ENCODE results near the gene ZNF446. TPM values are rescaled to one million over a fixed set of nuclear protein-coding genes. Genes with fewer than 3 reads are reported as not detected.

ZNF446 gene
- total and polyA plus RNA-seq, 10 of the 15 experiments (the other 5 are each of a cell fraction or from before 2014, with no cell fraction given) = 0.14 to 6.9 (median 4.1) TPM

DNA sequence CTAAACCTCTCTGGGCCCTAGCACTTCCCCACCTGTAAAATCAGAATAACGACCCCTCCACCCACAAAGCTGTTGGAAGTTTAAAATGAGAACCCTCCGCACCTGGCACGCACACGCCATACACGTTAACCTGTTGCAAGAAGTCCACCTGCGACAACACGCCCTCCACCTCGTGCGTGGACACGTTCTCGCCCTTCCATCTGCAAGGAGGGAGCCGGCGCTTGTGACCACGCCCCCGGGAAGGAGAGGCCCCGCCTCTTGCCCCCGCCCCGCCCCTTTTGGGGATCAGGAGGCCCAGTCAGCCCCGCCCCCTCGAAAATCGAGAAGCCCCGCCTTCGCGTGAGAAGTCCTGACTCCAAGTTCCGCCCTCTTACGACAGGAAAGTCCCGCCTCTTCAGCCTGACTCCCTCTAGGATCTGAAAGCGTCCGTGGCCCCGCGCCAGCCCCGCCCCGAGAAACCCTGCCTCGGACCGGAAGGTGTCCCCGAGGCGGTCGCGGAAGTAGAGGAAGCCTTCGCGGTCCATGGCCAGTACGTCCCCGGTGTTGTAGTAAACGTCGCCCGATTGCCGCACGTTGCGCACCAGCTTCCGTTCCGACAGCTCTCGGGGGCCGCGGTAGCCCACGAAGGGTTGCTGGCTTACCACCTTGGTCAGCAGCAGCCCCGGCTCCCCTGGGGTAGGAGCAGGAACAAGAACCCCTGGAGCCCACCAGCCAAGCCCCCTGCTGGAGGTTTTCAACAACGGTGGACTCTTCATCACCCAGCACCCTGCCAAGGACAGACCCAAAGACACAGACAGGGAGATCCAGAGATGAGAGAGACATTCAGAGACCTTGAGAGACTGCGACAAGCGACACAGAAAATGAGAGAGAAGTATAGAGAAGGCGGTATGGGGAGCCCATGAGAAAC, 23.1 kb downstream of the ZNF446 start (continued):
- TF ChIP-seq, protein P1, sequence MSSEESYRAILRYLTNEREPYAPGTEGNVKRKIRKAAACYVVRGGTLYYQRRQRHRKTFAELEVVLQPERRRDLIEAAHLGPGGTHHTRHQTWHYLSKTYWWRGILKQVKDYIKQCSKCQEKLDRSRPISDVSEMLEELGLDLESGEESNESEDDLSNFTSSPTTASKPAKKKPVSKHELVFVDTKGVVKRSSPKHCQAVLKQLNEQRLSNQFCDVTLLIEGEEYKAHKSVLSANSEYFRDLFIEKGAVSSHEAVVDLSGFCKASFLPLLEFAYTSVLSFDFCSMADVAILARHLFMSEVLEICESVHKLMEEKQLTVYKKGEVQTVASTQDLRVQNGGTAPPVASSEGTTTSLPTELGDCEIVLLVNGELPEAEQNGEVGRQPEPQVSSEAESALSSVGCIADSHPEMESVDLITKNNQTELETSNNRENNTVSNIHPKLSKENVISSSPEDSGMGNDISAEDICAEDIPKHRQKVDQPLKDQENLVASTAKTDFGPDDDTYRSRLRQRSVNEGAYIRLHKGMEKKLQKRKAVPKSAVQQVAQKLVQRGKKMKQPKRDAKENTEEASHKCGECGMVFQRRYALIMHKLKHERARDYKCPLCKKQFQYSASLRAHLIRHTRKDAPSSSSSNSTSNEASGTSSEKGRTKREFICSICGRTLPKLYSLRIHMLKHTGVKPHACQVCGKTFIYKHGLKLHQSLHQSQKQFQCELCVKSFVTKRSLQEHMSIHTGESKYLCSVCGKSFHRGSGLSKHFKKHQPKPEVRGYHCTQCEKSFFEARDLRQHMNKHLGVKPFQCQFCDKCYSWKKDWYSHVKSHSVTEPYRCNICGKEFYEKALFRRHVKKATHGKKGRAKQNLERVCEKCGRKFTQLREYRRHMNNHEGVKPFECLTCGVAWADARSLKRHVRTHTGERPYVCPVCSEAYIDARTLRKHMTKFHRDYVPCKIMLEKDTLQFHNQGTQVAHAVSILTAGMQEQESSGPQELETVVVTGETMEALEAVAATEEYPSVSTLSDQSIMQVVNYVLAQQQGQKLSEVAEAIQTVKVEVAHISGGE (CRISPR knock-in tag; IDR thresholded peaks at IDR 0.05) = peak; percentile 93
- TF ChIP-seq ZNF207 (IDR thresholded peaks at IDR 0.05; ENCODE audit: borderline replicate concordance) = peak; percentile 98
- no peak for TF ChIP-seq HDAC2 (IDR thresholded peaks at IDR 0.05)
- no peak for TF ChIP-seq PAX8 (IDR thresholded peaks at IDR 0.05)
- TF ChIP-seq BRCA1 (IDR thresholded peaks at IDR 0.05; ENCODE audit: low read depth, low read length) = no peak
- no peak for TF ChIP-seq HDAC6 (IDR thresholded peaks at IDR 0.05; ENCODE audit: unreplicated experiment)
- TF ChIP-seq, protein P2, sequence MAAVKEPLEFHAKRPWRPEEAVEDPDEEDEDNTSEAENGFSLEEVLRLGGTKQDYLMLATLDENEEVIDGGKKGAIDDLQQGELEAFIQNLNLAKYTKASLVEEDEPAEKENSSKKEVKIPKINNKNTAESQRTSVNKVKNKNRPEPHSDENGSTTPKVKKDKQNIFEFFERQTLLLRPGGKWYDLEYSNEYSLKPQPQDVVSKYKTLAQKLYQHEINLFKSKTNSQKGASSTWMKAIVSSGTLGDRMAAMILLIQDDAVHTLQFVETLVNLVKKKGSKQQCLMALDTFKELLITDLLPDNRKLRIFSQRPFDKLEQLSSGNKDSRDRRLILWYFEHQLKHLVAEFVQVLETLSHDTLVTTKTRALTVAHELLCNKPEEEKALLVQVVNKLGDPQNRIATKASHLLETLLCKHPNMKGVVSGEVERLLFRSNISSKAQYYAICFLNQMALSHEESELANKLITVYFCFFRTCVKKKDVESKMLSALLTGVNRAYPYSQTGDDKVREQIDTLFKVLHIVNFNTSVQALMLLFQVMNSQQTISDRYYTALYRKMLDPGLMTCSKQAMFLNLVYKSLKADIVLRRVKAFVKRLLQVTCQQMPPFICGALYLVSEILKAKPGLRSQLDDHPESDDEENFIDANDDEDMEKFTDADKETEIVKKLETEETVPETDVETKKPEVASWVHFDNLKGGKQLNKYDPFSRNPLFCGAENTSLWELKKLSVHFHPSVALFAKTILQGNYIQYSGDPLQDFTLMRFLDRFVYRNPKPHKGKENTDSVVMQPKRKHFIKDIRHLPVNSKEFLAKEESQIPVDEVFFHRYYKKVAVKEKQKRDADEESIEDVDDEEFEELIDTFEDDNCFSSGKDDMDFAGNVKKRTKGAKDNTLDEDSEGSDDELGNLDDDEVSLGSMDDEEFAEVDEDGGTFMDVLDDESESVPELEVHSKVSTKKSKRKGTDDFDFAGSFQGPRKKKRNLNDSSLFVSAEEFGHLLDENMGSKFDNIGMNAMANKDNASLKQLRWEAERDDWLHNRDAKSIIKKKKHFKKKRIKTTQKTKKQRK (IDR thresholded peaks at IDR 0.05; ENCODE audit: low read depth, low read length) = no peak
- TF ChIP-seq NKRF (conservative IDR thresholded peaks at IDR 0.05) = 0 out of 2 replicates have a peak, but pooled peaks have one; percentile 22
- TF ChIP-seq TCF3 (IDR thresholded peaks at IDR 0.05; ENCODE audit: borderline replicate concordance, insufficient read depth, low read depth, low read length) = no peak
- TF ChIP-seq GATAD2B (conservative IDR thresholded peaks at IDR 0.05; ENCODE audit: low read depth) = 0 out of 2 replicates have a peak, but pooled peaks have one; percentile 70
- no peak for TF ChIP-seq ZNF274 (IDR thresholded peaks at IDR 0.05; ENCODE audit: insufficient read depth, insufficient read length)
- peak; percentile 58; the same call in 1 of the 2 replicates for TF ChIP-seq SMAD5 (IDR thresholded peaks at IDR 0.05; ENCODE audit: low read depth)
- TF ChIP-seq SREBF1 (IDR thresholded peaks at IDR 0.05; ENCODE audit: low read length) = no peak; the same call in 1 of the 2 replicates
- peak; percentile 83 for TF ChIP-seq CREB1 (IDR thresholded peaks at IDR 0.05; ENCODE audit: low read depth)
- TF ChIP-seq ZSCAN29 (IDR thresholded peaks at IDR 0.05) = peak; percentile 67; the same call in 1 of the 2 replicates
- peak; percentile 21; the same call in 1 of the 2 replicates for TF ChIP-seq JUND (IDR thresholded peaks at IDR 0.05; ENCODE audit: low read depth, low read length)
- TF ChIP-seq ZNF384 (IDR thresholded peaks at IDR 0.05; ENCODE audit: borderline replicate concordance, low read depth, low read length) = no peak
- peak; percentile 78 for TF ChIP-seq SP1 (IDR thresholded peaks at IDR 0.05; ENCODE audit: low read depth, low read length)
